ENCODE results near the gene ATP2C2.

The ATP2C2 gene

GRCh38 chr16:84477661-84478060 is 109.3 kb downstream of the ATP2C2 start:
- no peaks in the 10 kb centered on the region for H3K4me1 ChIP-seq (ENCODE audit: insufficient read depth, low read length, poor library complexity, severe bottlenecking)
- no peaks in the 10 kb centered on the region for H3K9me2 ChIP-seq (replicated peaks; ENCODE audit: low read depth, low read length)
- H3K4me2 ChIP-seq (ENCODE audit: low read depth, low read length, poor library complexity, severe bottlenecking): no peak overlapping the region
- no peaks in the 10 kb centered on the region for H3K27me3 ChIP-seq (ENCODE audit: insufficient read depth, low read length, poor library complexity, severe bottlenecking)
- H2AFZ ChIP-seq (ENCODE audit: low read length): no peak overlapping the region
- no peaks in the 10 kb centered on the region for H4K20me1 ChIP-seq (ENCODE audit: insufficient read depth, low read length, poor library complexity, severe bottlenecking)
- H3K9me3 ChIP-seq (ENCODE audit: insufficient read depth, low read depth, low read length): no peaks in the 10 kb centered on the region
- no peaks in the 10 kb centered on the region for H3K36me3 ChIP-seq (ENCODE audit: insufficient read depth, low read length)
- no peak overlapping the region for H3K4me3 ChIP-seq (ENCODE audit: low read length, poor library complexity, severe bottlenecking)
- H3K79me2 ChIP-seq (ENCODE audit: insufficient read depth, low read length): no peaks in the 10 kb centered on the region
- TF ChIP-seq EZH2phosphoT487 (IDR thresholded peaks at IDR 0.05; ENCODE audit: borderline replicate concordance) (no peak), CTCF (conservative IDR thresholded peaks at IDR 0.05; ENCODE audit: low read length) (no peak)
- no peaks in the 10 kb centered on the region for H3F3A ChIP-seq (ENCODE audit: low read depth)
- H3K9ac ChIP-seq (ENCODE audit: low read depth, low read length, poor library complexity, severe bottlenecking): no peak overlapping the region

- Histone ChIP-seq H3K27me3 (ENCODE audit: insufficient read depth, low read length, poor library complexity, severe bottlenecking) (no peaks in the 10 kb centered on the region), H3K9me2 (replicated peaks; ENCODE audit: low read depth, low read length) (no peaks in the 10 kb centered on the region)
These were observed 110.0 kb downstream of the ATP2C2 start for GRCh38 chr16:84478172-84478947.

DNA sequence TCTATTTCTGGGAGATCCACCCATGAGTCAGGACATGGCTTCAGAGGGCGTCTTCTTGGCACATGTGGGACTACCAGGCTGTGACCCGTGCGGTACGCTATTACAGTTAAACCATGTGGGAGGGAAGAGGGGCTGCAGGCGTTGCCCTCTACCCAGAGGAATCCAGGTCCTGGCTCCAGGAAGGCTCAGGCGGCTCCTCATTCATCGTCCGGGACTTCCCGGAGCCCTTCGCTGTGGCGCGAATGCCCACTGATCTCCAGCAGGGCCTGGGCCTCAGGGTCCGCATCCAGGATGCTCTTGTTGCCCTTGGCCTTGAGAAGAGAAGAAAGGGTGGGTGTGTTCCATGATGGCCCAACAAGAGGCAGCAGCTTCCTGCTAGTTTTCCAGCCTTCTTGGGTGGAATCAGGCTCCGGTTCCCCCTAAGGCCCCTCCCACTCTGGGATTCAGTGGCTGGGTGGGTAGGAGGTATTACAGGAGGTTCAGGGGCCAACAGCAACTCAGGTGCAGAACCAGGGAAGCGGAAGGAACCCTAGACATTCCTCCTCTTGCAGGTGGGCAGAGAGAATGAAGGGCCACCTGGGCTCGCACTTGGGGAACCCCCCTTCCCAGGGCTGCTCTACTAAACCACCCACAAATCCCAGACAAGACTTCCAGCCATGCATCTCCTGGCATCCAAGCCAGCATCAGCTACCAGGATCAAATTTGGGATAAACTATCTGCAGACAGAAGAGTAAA is 111.5 kb downstream of the ATP2C2 start:
- H3K4me2 ChIP-seq (ENCODE audit: low read depth, low read length, poor library complexity, severe bottlenecking): no peak overlapping the region
- no peak overlapping the region for H3K4me3 ChIP-seq (ENCODE audit: low read length, poor library complexity, severe bottlenecking)
- H2AFZ ChIP-seq (ENCODE audit: low read length): no peak overlapping the region
- no peaks in the 10 kb centered on the region for H3K9me3 ChIP-seq (ENCODE audit: insufficient read depth, low read depth, low read length)
- H3K27me3 ChIP-seq (ENCODE audit: insufficient read depth, low read length, poor library complexity, severe bottlenecking): no peaks in the 10 kb centered on the region
- no peaks in the 10 kb centered on the region for H3K79me2 ChIP-seq (ENCODE audit: insufficient read depth, low read length)
- H4K20me1 ChIP-seq (ENCODE audit: insufficient read depth, low read length, poor library complexity, severe bottlenecking): no peaks in the 10 kb centered on the region
- H3K36me3 ChIP-seq (ENCODE audit: insufficient read depth, low read length): no peaks in the 10 kb centered on the region
- H3K9ac ChIP-seq (ENCODE audit: low read depth, low read length, poor library complexity, severe bottlenecking): no peak overlapping the region
- TF ChIP-seq CTCF (conservative IDR thresholded peaks at IDR 0.05; ENCODE audit: low read length) (no peak), EZH2phosphoT487 (IDR thresholded peaks at IDR 0.05; ENCODE audit: borderline replicate concordance) (no peak)
- no peaks in the 10 kb centered on the region for H3K9me2 ChIP-seq (replicated peaks; ENCODE audit: low read depth, low read length)
- H3K4me1 ChIP-seq (ENCODE audit: insufficient read depth, low read length, poor library complexity, severe bottlenecking): no peaks in the 10 kb centered on the region
- no peaks in the 10 kb centered on the region for H3F3A ChIP-seq (ENCODE audit: low read depth)

More at GRCh38 chr16:84478172-84478947, 110.0 kb downstream of the ATP2C2 start:
- H4K20me1 ChIP-seq (ENCODE audit: insufficient read depth, low read length, poor library complexity, severe bottlenecking): no peaks in the 10 kb centered on the region
- no peak overlapping the region for H3K4me2 ChIP-seq (ENCODE audit: low read depth, low read length, poor library complexity, severe bottlenecking)
- no peaks in the 10 kb centered on the region for H3K36me3 ChIP-seq (ENCODE audit: insufficient read depth, low read length)
- no peak overlapping the region for H3K9ac ChIP-seq (ENCODE audit: low read depth, low read length, poor library complexity, severe bottlenecking)
- no peaks in the 10 kb centered on the region for H3F3A ChIP-seq (ENCODE audit: low read depth)
- no peaks in the 10 kb centered on the region for H3K9me3 ChIP-seq (ENCODE audit: insufficient read depth, low read depth, low read length)
- H3K4me1 ChIP-seq (ENCODE audit: insufficient read depth, low read length, poor library complexity, severe bottlenecking): no peaks in the 10 kb centered on the region
- no peaks in the 10 kb centered on the region for H3K79me2 ChIP-seq (ENCODE audit: insufficient read depth, low read length)
- no peak overlapping the region for H2AFZ ChIP-seq (ENCODE audit: low read length)
- H3K4me3 ChIP-seq (ENCODE audit: low read length, poor library complexity, severe bottlenecking): no peak overlapping the region
- TF ChIP-seq CTCF (conservative IDR thresholded peaks at IDR 0.05; ENCODE audit: low read length) (no peak), EZH2phosphoT487 (IDR thresholded peaks at IDR 0.05; ENCODE audit: borderline replicate concordance) (no peak)

All from Loucy (cell line).